ENCODE measurements around the gene BPI.

DNA sequence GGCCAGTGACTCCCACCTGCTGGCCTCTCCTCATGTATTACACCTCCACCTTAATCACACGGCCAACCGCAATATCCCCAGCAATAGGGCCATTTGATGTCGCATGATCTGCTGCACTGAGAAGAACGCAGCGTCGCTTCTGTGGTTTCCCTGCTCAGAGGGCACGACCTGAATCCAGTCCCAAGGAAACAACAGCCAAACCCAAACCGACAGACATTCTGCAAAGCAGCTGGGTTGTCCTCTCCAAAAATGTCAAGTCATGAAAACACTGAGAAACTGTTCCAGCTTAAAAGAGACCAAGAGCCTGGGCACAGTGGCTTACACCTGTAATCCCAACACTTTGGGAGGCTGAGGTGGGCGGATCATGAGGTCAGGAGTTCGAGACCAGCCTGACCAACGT lies 7.5 kb upstream of the BPI start:
- TF ChIP-seq, protein P1, sequence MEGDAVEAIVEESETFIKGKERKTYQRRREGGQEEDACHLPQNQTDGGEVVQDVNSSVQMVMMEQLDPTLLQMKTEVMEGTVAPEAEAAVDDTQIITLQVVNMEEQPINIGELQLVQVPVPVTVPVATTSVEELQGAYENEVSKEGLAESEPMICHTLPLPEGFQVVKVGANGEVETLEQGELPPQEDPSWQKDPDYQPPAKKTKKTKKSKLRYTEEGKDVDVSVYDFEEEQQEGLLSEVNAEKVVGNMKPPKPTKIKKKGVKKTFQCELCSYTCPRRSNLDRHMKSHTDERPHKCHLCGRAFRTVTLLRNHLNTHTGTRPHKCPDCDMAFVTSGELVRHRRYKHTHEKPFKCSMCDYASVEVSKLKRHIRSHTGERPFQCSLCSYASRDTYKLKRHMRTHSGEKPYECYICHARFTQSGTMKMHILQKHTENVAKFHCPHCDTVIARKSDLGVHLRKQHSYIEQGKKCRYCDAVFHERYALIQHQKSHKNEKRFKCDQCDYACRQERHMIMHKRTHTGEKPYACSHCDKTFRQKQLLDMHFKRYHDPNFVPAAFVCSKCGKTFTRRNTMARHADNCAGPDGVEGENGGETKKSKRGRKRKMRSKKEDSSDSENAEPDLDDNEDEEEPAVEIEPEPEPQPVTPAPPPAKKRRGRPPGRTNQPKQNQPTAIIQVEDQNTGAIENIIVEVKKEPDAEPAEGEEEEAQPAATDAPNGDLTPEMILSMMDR (IDR thresholded peaks at IDR 0.05; ENCODE audit: low read depth, low read length): no peak
- no peak for TF ChIP-seq EZH2phosphoT487 (IDR thresholded peaks at IDR 0.05; ENCODE audit: low read depth)
